ENCODE measurements around the gene EFCC1.

EFCC1 gene

GRCh38 chr3:129033151-129033550 lies 32.0 kb downstream of the EFCC1 start:
- DNase-seq (ENCODE audit: low read depth), result no peak

DNA sequence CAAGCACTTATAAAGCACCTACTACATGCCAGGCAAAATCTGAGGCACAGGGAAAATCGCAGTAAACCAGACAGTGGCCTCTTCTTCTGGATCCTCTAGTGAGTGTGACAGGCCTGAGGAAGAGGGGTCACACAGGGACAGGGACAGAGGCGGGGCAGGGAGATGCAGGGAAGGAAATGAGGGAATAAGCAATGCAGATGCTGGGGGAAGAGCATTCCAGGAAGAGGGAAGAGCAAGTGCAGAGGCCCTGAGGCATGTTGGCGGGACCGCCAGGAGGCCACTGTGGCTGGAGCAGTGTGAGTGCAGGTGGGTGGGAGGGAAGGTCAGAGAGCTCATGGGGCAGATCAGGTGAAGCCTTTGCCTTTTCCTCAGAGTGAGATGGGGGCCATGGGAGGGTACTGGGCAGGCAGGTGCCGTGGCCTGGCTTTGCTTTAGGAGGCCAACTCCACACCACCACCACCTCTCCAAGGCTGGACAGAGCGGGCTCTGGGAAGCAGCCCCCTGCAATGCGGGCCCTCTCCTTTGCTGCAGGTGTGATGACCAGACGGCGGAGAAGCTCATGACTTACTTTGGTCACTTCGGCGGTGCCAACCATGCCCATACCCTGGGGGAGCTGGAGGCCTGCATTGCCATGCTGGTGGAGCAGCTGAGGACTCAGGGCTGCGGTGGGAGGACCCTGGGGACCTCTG lies 32.7 kb downstream of the EFCC1 start:
- no peak for DNase-seq (ENCODE audit: low read depth)

GRCh38 chr3:129034642-129035041 lies 33.5 kb downstream of the EFCC1 start:
- no peak for DNase-seq (ENCODE audit: low read depth)

GRCh38 chr3:129035360-129036221 lies 34.5 kb downstream of the EFCC1 start:
- no peak for DNase-seq (ENCODE audit: low read depth)

DNA sequence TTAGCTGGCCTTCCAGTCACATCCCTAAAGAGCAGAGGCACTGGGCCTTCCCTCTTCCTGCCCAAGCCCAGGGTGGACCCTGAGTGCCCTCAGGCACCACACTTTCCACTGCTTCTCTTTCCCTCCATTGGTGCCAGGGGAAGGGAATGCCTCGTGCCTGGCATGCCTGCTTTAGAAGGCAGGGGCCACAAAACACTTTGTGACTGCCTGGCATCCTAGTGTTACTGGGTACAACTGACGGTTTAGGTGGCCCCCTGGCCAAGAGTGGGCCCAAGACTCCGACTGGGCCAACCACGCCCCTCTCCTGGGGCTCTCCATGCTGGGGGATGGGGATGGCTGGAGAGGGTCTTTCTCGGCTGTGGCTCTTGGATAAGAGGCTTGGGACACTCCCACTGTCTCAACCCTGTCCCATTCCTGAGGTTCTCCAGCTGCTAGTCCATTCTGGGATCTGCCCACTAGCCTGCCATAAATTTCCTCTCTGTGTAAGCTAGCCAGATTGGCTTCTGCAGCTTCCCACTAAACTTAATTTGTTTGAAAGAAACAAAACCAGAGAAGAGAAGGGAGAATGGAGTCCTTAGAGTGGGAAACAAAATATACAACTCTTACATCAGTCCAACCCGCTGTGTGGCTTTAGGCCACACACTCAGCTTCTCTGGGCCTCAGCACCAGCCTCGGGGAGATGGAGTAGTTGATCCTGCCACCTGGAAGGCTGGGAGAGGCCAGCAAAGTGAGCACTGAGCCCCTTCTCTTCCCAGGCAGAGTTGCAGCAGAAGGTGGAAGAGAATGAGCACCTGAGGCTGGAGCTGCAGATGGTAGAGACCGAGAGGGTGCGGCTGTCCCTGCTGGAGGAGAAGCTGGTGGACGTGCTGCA lies 35.4 kb downstream of the EFCC1 start:
- no peak for DNase-seq (ENCODE audit: low read depth)

- no peak for DNase-seq (ENCODE audit: low read depth)
Observed at GRCh38 chr3:129037093-129037419, 36.0 kb downstream of the EFCC1 start.

- no peak for DNase-seq (ENCODE audit: low read depth)
Observed at GRCh38 chr3:129038121-129038855, 37.2 kb downstream of the EFCC1 start.

GRCh38 chr3:129039271-129040038 lies 38.4 kb downstream of the EFCC1 start:
- DNase-seq (ENCODE audit: low read depth), result no peak

DNA sequence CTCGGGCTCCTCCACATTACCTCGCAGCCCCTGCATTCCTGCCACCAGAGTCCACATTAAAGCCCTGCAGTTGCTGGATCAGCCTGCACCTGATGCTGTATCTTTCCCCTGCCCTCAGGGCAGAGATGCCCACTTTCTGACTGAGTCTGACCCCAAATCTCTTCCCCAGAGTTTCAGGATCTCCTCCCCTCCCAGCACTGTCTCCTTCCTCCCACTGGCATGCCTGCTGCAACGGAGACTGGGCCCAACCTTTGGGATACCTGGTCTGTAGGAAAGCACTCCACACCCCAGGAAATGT lies 38.9 kb downstream of the EFCC1 start:
- no peak for DNase-seq (ENCODE audit: low read depth)

DNA sequence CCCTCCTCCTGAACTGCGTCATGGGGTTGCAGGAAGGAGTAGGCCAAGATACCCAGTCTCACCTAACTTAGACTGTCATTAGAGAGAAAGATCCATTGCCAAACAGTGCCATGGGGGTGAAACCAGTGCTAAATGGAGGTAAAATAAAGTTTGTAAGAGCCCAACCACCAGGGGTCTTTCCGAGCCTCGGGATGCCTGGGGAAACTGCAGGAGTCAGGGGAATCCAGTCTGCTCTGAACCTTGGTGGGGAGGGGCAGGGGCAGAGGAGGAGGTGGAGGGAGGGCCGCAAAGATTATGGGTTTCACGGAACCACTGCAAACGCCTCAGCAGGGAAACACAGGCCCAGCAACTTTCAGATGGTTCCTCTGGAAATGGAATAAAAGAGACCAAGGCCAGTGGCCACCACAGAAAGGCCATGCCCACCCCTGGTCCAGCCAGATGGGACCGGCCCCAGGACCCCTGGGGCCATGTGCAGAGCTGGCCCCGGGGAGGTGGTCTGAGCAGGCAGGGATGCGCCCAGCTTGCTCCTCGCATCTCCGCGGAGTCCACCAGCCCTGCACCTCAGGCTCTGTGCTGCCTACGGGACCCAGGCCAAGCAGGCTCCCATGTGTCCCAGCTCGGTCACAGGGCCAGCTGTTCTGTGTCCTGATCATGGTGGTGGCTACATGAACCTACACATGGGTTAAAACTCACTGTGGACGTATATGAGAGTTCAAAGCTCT lies 39.6 kb downstream of the EFCC1 start:
- no peak for DNase-seq (ENCODE audit: low read depth)

DNA sequence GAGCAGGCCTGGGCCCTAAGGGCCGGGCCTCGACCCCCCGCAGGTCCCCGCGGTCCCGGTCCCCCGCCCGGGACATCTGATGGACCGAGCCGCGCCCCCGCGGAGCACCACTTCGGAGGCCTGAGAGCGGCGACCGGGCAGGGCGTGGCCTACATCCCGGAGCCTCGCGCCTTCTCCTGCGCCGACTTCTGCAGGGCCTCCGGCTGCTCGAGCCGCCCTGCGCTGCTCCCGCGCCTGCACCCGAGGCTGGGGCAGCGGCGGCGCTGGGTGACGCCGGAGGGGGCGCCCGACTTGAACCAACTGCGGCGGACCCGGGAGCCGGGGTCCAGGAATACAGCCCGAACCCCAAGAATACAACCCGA lies 44.6 kb downstream of the EFCC1 start:
- no peak for DNase-seq (ENCODE audit: low read depth)

GRCh38 chr3:129046037-129046731 lies 45.1 kb downstream of the EFCC1 start:
- DNase-seq (ENCODE audit: low read depth), result no peak

GRCh38 chr3:129046732-129047552 lies 45.8 kb downstream of the EFCC1 start:
- no peak for DNase-seq (ENCODE audit: low read depth)

DNA sequence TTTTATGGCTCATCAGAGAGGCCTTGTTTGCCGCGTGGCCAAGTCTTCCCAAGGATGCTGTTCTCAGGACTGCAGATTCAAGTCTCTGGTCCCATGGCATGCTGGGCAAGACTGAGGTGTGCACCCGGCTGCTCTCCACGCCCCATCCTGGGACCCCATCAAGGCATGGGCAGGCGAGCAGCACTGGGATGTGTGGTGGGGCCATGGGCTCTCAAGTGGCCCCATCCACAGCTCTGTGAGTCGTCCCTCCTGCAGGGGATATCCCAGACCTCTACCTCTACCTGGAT lies 46.4 kb downstream of the EFCC1 start:
- no peak for DNase-seq (ENCODE audit: low read depth)

GRCh38 chr3:129050556-129051295 lies 49.6 kb downstream of the EFCC1 start:
- no peak for DNase-seq (ENCODE audit: low read depth)

DNA sequence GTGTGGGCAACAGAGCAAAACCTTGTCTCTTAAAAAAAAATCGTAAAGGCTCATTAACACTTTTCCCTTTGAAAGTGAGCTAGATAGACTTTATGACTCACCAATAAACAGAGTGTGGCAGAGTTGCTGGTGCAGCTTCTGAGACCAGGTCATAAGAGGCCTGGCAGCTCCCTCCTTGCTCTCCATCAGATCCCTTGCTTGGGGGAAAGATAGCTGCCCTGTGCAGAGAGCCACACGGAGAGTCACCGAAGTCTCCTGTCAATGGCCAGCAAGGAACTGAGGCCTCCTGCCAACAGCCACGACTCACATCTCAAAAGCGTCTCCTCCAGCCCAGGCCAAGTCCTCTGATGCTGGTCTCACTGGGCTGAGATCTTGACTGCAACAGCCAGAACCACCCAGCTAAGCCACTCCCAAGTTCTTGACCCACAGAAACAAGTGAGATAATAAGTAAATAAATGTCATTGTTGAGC lies 50.8 kb downstream of the EFCC1 start:
- no peak for DNase-seq (ENCODE audit: low read depth)

- DNase-seq (ENCODE audit: low read depth), result no peak
Observed at GRCh38 chr3:129052675-129053074, 51.6 kb downstream of the EFCC1 start.

- no peak for DNase-seq (ENCODE audit: low read depth)
Observed at GRCh38 chr3:129054605-129055104, 53.6 kb downstream of the EFCC1 start.

Data from fibroblast of the conjunctiva (primary cell).